ENCODE results near the gene ARHGDIB. TPM values are rescaled to one million over a fixed set of nuclear protein-coding genes. Genes with fewer than 3 reads are reported as not detected.

The ARHGDIB gene
- total and polyA plus RNA-seq, 8 donors: 13.4 to 127 (median 72.7) TPM

- WGBS, 5 donors: 46 to 66% (median 55%) methylated on average over 5 of the region's 5 CpGs
- TF ChIP-seq POLR2A (IDR thresholded peaks at IDR 0.05) (no peak), POLR2AphosphoS5 (IDR thresholded peaks at IDR 0.05) (no peak), CTCF (IDR thresholded peaks at IDR 0.05) (no peak), EP300 (IDR thresholded peaks at IDR 0.05) (no peak)
- Histone ChIP-seq H3K4me3 (peak overlapping the region in 2 of 4 donors; percentile 22 to 35), H3K27ac (peak overlapping the region in 4 of 5 donors; percentile 35 to 85 (median 74)), H3K27me3 (no peaks in the 10 kb centered on the region), H3K4me1 (peaks cover 0 to 49% (median 10%) of the 10 kb centered on the region in 4 donors), H3K9me3 (no peaks in the 10 kb centered on the region), H3K36me3 (no peaks in the 10 kb centered on the region)
- intact Hi-C loops (cut with DNase I; ENCODE audit: low total_unique reads): no loop called here
- DNase-seq: no peak
These were observed 3.7 kb downstream of the ARHGDIB start for GRCh38 chr12:14957551-14958168.

- H3K27ac ChIP-seq: peak overlapping the region in 4 of 5 donors; percentile 27 to 85 (median 74)
These were observed 4.5 kb downstream of the ARHGDIB start for GRCh38 chr12:14956905-14957304.

GRCh38 chr12:14956024-14956891 is 5.1 kb downstream of the ARHGDIB start:
- WGBS, 5 donors: 68 to 73% (median 71%) methylated on average over 9 of the region's 9 CpGs
- Histone ChIP-seq H3K27me3 (no peaks in the 10 kb centered on the region), H3K4me1 (peaks cover under 1 to 63% (median 15%) of the 10 kb centered on the region in 4 donors), H3K27ac (peak overlapping the region in 4 of 5 donors; percentile 27 to 85 (median 74)), H3K4me3 (peak overlapping the region in 1 of 4 donors; percentile 10), H3K36me3 (no peaks in the 10 kb centered on the region), H3K9me3 (no peaks in the 10 kb centered on the region)
- no peak for DNase-seq
- no peak for TF ChIP-seq POLR2A (IDR thresholded peaks at IDR 0.05)
- no peak for TF ChIP-seq POLR2AphosphoS5 (IDR thresholded peaks at IDR 0.05)
- TF ChIP-seq CTCF (IDR thresholded peaks at IDR 0.05): no peak
- no peak for TF ChIP-seq EP300 (IDR thresholded peaks at IDR 0.05)
- intact Hi-C loops (cut with DNase I; ENCODE audit: low total_unique reads): no loop called here

More at GRCh38 chr12:14956905-14957304, 4.5 kb downstream of the ARHGDIB start:
- H3K36me3 ChIP-seq: no peaks in the 10 kb centered on the region
- WGBS, 5 donors: 62 to 81% (median 72%) methylated on average over 2 of the region's 2 CpGs
- peaks cover 0 to 56% (median 14%) of the 10 kb centered on the region in 4 donors for H3K4me1 ChIP-seq
- H3K4me3 ChIP-seq: no peak overlapping the region
- TF ChIP-seq CTCF (IDR thresholded peaks at IDR 0.05) (no peak), POLR2A (IDR thresholded peaks at IDR 0.05) (no peak), EP300 (IDR thresholded peaks at IDR 0.05) (no peak), POLR2AphosphoS5 (IDR thresholded peaks at IDR 0.05) (no peak)
- no peak for DNase-seq
- intact Hi-C loops (cut with DNase I; ENCODE audit: low total_unique reads): no loop called here
- H3K27me3 ChIP-seq: no peaks in the 10 kb centered on the region
- no peaks in the 10 kb centered on the region for H3K9me3 ChIP-seq

- no peak for TF ChIP-seq POLR2A (IDR thresholded peaks at IDR 0.05)
- TF ChIP-seq CTCF (IDR thresholded peaks at IDR 0.05): no peak
- no peak for TF ChIP-seq POLR2AphosphoS5 (IDR thresholded peaks at IDR 0.05)
- TF ChIP-seq EP300 (IDR thresholded peaks at IDR 0.05): no peak
- Histone ChIP-seq H3K27ac (peak overlapping the region in 3 of 5 donors; percentile 26 to 86 (median 76)), H3K27me3 (no peaks in the 10 kb centered on the region), H3K4me3 (no peak overlapping the region), H3K4me1 (peaks cover 7 to 82% (median 20%) of the 10 kb centered on the region in 4 donors), H3K36me3 (peaks cover 0 to 8% (median 5%) of the 10 kb centered on the region in 4 donors), H3K9me3 (no peaks in the 10 kb centered on the region)
- no peak for DNase-seq
- intact Hi-C loops (cut with DNase I; ENCODE audit: low total_unique reads): no loop called here
- WGBS, 5 donors: 73 to 82% (median 79%) methylated on average over 4 of the region's 4 CpGs
These were observed 7.1 kb downstream of the ARHGDIB start for GRCh38 chr12:14954269-14954668.

Measured in stomach (tissue), 9 donors.